Stimulated activated CD8-positive, alpha-beta memory T cell treated with anti-CD3 and anti-CD28 coated beads, Interleukin-15, amount 100 ng/mL, for 1 hour (primary cell): ENCODE measurements around the gene CNTN1.
"Not testable (repeated sequence)": the region's sequence is repeated elsewhere in the genome, so short reads cannot be mapped to it uniquely, and the experiment has no call there.

Experiments
- DNase-seq: peaks from one replicate; pipeline ENCODE4 v3.0.0-alpha.2; 2020; ENCODE audit warnings: low read depth

Gene CNTN1

GRCh38 chr12:41045509-41045908 lies 353.3 kb downstream of the CNTN1 start:
- no peak for DNase-seq

- DNase-seq, result no peak
Observed at GRCh38 chr12:41049033-41049432, 356.8 kb downstream of the CNTN1 start.

- no peak for DNase-seq
Observed at GRCh38 chr12:41051954-41052353, 359.7 kb downstream of the CNTN1 start.

GRCh38 chr12:41052441-41052840 lies 360.2 kb downstream of the CNTN1 start:
- no peak for DNase-seq

GRCh38 chr12:41053046-41053445 lies 360.8 kb downstream of the CNTN1 start:
- no peak for DNase-seq

GRCh38 chr12:41055875-41056577 lies 363.8 kb downstream of the CNTN1 start:
- DNase-seq, result no peak

GRCh38 chr12:41058266-41058665 lies 366.0 kb downstream of the CNTN1 start:
- DNase-seq, result no peak

GRCh38 chr12:41061192-41061591 lies 369.0 kb downstream of the CNTN1 start:
- DNase-seq, result no peak

GRCh38 chr12:41064411-41064810 lies 372.2 kb downstream of the CNTN1 start:
- DNase-seq, result no peak

- DNase-seq, result no peak
Observed at GRCh38 chr12:41067941-41068645, 375.9 kb downstream of the CNTN1 start.

- DNase-seq, result no peak
Observed at GRCh38 chr12:41073633-41074472, 381.6 kb downstream of the CNTN1 start.

GRCh38 chr12:41074473-41074769 lies 382.2 kb downstream of the CNTN1 start:
- DNase-seq, result no peak

GRCh38 chr12:41076114-41076513 lies 383.9 kb downstream of the CNTN1 start:
- DNase-seq, result no peak

GRCh38 chr12:41081241-41081640 lies 389.0 kb downstream of the CNTN1 start:
- DNase-seq, result not testable (repeated sequence)

GRCh38 chr12:41089438-41089837 lies 397.2 kb downstream of the CNTN1 start:
- no peak for DNase-seq

- no peak for DNase-seq
Observed at GRCh38 chr12:41092115-41092514, 399.9 kb downstream of the CNTN1 start.

GRCh38 chr12:41096797-41097196 lies 404.6 kb downstream of the CNTN1 start:
- DNase-seq, result no peak

GRCh38 chr12:41100572-41100971 lies 408.3 kb downstream of the CNTN1 start:
- no peak for DNase-seq

- no peak for DNase-seq
Observed at GRCh38 chr12:41101806-41102205, 409.6 kb downstream of the CNTN1 start.

GRCh38 chr12:41103614-41104013 lies 411.4 kb downstream of the CNTN1 start:
- DNase-seq, result no peak

GRCh38 chr12:41106315-41106714 lies 414.1 kb downstream of the CNTN1 start:
- no peak for DNase-seq

- no peak for DNase-seq
Observed at GRCh38 chr12:41108032-41108431, 415.8 kb downstream of the CNTN1 start.

GRCh38 chr12:41112903-41113302 lies 420.7 kb downstream of the CNTN1 start:
- no peak for DNase-seq
